Adrenal gland (tissue), 5 donors: Measurements from ENCODE around the gene TCF12.

Experiments used
- POLR2A ChIP-seq, 2 donors: fragments of 450-650 bp; IDR thresholded peaks; one replicate each; pipeline ENCODE4 v1.6.1; 2017; ENCODE audit warnings: antibody characterized with exemption in 2 of 2, mild to moderate bottlenecking in 2 of 2, moderate library complexity in 1 of 2
- TF ChIP-seq, protein P1 (sequence below), 6 experiments: fragments of 450-650 bp in 4 of 6; fragments of 200-600 bp in 2 of 6; sonication (generic) in 1 of 6; IDR thresholded peaks; 1 replicate in 5 of 6; 2 replicates in 1 of 6; pipeline versions ENCODE4 v1.5.1 to v1.8.0; 2016 to 2021; ENCODE audit warnings: antibody characterized with exemption in 6 of 6, mild to moderate bottlenecking in 2 of 6, moderate library complexity in 1 of 6
- donor health status: DM: no; HTN: no; CAD: no.

DNA sequence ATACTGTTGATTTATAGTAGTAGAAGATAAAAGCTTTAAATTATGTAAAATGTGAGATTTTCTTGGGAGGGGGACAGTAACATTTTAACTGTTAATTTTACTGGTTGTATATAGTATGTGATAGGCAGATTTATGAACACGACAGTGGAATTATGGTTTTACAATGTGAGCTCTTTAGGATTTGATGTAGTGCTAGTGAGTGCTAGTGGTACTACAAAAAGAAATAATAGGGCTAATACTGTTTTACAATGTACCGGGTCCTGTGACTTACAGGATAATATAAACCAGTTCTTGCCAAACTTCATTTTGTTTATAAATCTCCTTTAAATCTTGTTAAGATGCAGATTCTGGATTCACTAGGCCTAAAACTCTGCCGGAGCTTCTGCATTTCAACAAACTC is 165.7 kb downstream of the TCF12 start:
- TF ChIP-seq, protein P1, sequence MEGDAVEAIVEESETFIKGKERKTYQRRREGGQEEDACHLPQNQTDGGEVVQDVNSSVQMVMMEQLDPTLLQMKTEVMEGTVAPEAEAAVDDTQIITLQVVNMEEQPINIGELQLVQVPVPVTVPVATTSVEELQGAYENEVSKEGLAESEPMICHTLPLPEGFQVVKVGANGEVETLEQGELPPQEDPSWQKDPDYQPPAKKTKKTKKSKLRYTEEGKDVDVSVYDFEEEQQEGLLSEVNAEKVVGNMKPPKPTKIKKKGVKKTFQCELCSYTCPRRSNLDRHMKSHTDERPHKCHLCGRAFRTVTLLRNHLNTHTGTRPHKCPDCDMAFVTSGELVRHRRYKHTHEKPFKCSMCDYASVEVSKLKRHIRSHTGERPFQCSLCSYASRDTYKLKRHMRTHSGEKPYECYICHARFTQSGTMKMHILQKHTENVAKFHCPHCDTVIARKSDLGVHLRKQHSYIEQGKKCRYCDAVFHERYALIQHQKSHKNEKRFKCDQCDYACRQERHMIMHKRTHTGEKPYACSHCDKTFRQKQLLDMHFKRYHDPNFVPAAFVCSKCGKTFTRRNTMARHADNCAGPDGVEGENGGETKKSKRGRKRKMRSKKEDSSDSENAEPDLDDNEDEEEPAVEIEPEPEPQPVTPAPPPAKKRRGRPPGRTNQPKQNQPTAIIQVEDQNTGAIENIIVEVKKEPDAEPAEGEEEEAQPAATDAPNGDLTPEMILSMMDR (IDR thresholded peaks at IDR 0.05): no peak
- TF ChIP-seq POLR2A (IDR thresholded peaks at IDR 0.05): no peak
